Astrocyte (in vitro differentiated cells and primary cell): ENCODE data around the gene PHC2. TPM values are rescaled to one million over a fixed set of nuclear protein-coding genes. Genes with fewer than 3 reads are reported as not detected.
A peak's percentile ranks its signal among the peaks of the same experiment; 100 is the strongest.

ENCODE experiments used
- DNase-seq: peaks from one replicate; pipeline ENCODE4 v3.0.0-alpha.2; 2010; ENCODE audit warnings: low read depth
- FAIRE-seq: peaks from 2 replicates; lab custom pipeline; 2011; peaks lifted over from hg19 to GRCh38; lab: Jason Lieb, UNC
- H2AFZ ChIP-seq: 2 replicates; pipeline ENCODE4 v1.6.0; 2012; ENCODE audit warnings: low read depth, low read length, inconsistent platforms
- H3K27ac ChIP-seq: 2 replicates; pipeline ENCODE4 v1.5.1; 2011; ENCODE audit warnings: low read depth, low read length, inconsistent platforms
- H3K27me3 ChIP-seq: 2 replicates; pipeline ENCODE4 v1.6.0; 2011; ENCODE audit warnings: low read length, inconsistent platforms; ENCODE audit not compliant: insufficient read depth
- H3K36me3 ChIP-seq: 2 replicates; pipeline ENCODE4 v1.5.1; 2011; ENCODE audit warnings: low read length, inconsistent platforms; ENCODE audit not compliant: insufficient read depth
- H3K4me1 ChIP-seq: 2 replicates; pipeline ENCODE4 v1.5.1; 2011; ENCODE audit warnings: low read length, inconsistent platforms; ENCODE audit not compliant: insufficient read depth
- H3K4me2 ChIP-seq: 2 replicates; pipeline ENCODE4 v1.6.0; 2012; ENCODE audit warnings: low read length, inconsistent platforms
- H3K4me3 ChIP-seq: 2 replicates; pipeline ENCODE4 v1.5.1; 2011; ENCODE audit warnings: low read depth, mild to moderate bottlenecking, low read length, inconsistent platforms; ENCODE audit not compliant: insufficient read depth
- H3K79me2 ChIP-seq: 2 replicates; pipeline ENCODE4 v1.6.0; 2012; ENCODE audit warnings: mild to moderate bottlenecking, low read length, inconsistent platforms; ENCODE audit not compliant: insufficient read depth
- H3K9ac ChIP-seq: 2 replicates; pipeline ENCODE4 v1.6.0; 2012; ENCODE audit warnings: mild to moderate bottlenecking, low read length, inconsistent platforms
- H3K9me3 ChIP-seq: 2 replicates; pipeline ENCODE4 v1.5.1; 2012; ENCODE audit warnings: low read depth, mild to moderate bottlenecking, low read length, inconsistent platforms; ENCODE audit not compliant: insufficient read depth
- H4K20me1 ChIP-seq: 2 replicates; pipeline ENCODE4 v1.6.0; 2012; ENCODE audit warnings: low read length, inconsistent platforms; ENCODE audit not compliant: insufficient read depth
- H3K27ac Mint-ChIP-seq: one replicate; pipeline ENCODE4 v1.8.0; 2021; ENCODE audit warnings: mild to moderate bottlenecking, mixed read lengths; ENCODE audit not compliant: unreplicated experiment
- H3K27me3 Mint-ChIP-seq: one replicate; pipeline ENCODE4 v1.8.0; 2021; ENCODE audit warnings: low read depth, mixed read lengths; ENCODE audit not compliant: unreplicated experiment
- H3K36me3 Mint-ChIP-seq: one replicate; pipeline ENCODE4 v1.8.0; 2021; ENCODE audit warnings: low read depth, mixed read lengths; ENCODE audit not compliant: unreplicated experiment
- H3K4me1 Mint-ChIP-seq: one replicate; pipeline ENCODE4 v1.8.0; 2021; ENCODE audit warnings: low read depth, mixed read lengths; ENCODE audit not compliant: unreplicated experiment
- H3K4me3 Mint-ChIP-seq: one replicate; pipeline ENCODE4 v1.8.0; 2021; ENCODE audit warnings: mild to moderate bottlenecking, moderate library complexity, mixed read lengths; ENCODE audit not compliant: unreplicated experiment
- H3K9me3 Mint-ChIP-seq: one replicate; pipeline ENCODE4 v1.8.0; 2021; ENCODE audit warnings: mild to moderate bottlenecking, mixed read lengths; ENCODE audit not compliant: unreplicated experiment
- CTCF ChIP-seq: IDR thresholded peaks from 2 replicates; pipeline ENCODE4 v1.5.1; 2011; ENCODE audit warnings: low read depth, mild to moderate bottlenecking, inconsistent platforms, low read length, moderate library complexity; ENCODE audit not compliant: insufficient read depth
- EZH2 ChIP-seq: IDR thresholded peaks from 2 replicates; pipeline ENCODE4 v1.6.1; 2012; ENCODE audit warnings: mild to moderate bottlenecking, low read length, inconsistent platforms; ENCODE audit not compliant: insufficient read depth
- total RNA-seq: library from RNA; stranded (reverse); gene quantifications from 2 replicates; pipeline ENCODE4 v1.2.1, GENCODE V29; 2021

PHC2 gene
- total RNA-seq, 1 donor from 2014 or later, result 113 TPM

GRCh38 chr1:33460947-33461629 is 30.2 kb upstream of the PHC2 start:
- Histone ChIP-seq H3K9ac (no peak overlapping the region), H3K4me3 (no peak overlapping the region), H3K4me1 (peaks cover 33% of the 10 kb centered on the region), H3K27me3 (no peaks in the 10 kb centered on the region), H3K27ac (no peak overlapping the region), H3K36me3 (no peaks in the 10 kb centered on the region), H3K9me3 (no peaks in the 10 kb centered on the region), H3K79me2 (no peaks in the 10 kb centered on the region), H4K20me1 (no peaks in the 10 kb centered on the region), H3K4me2 (no peak overlapping the region), H2AFZ (no peak overlapping the region)
- Mint-ChIP-seq H3K27me3 (peaks cover 3% of the 10 kb centered on the region), H3K4me1 (peaks cover 40% of the 10 kb centered on the region), H3K4me3 (no peak overlapping the region), H3K27ac (no peak overlapping the region), H3K9me3 (peaks cover 1% of the 10 kb centered on the region), H3K36me3 (no peaks in the 10 kb centered on the region)
- no peak for TF ChIP-seq CTCF
- no peak for TF ChIP-seq EZH2
- FAIRE-seq (no peak), DNase-seq (no peak)

GRCh38 chr1:33460144-33460543 is 29.2 kb upstream of the PHC2 start:
- Histone ChIP-seq H3K4me1 (peaks cover 39% of the 10 kb centered on the region), H2AFZ (no peak overlapping the region), H4K20me1 (no peaks in the 10 kb centered on the region), H3K4me3 (no peak overlapping the region), H3K4me2 (peak overlapping the region; percentile 56), H3K27me3 (no peaks in the 10 kb centered on the region), H3K36me3 (no peaks in the 10 kb centered on the region), H3K9me3 (no peaks in the 10 kb centered on the region), H3K27ac (no peak overlapping the region), H3K79me2 (no peaks in the 10 kb centered on the region), H3K9ac (no peak overlapping the region)
- no peak for DNase-seq
- H3K9me3 Mint-ChIP-seq, result peaks cover 1% of the 10 kb centered on the region
- peak overlapping the region; percentile 56 for H3K27ac Mint-ChIP-seq
- H3K4me1 Mint-ChIP-seq, result peaks cover 45% of the 10 kb centered on the region
- no peak for FAIRE-seq
- TF ChIP-seq CTCF (no peak), EZH2 (no peak)
- H3K27me3 Mint-ChIP-seq, result no peaks in the 10 kb centered on the region
- H3K4me3 Mint-ChIP-seq, result no peak overlapping the region
- H3K36me3 Mint-ChIP-seq, result no peaks in the 10 kb centered on the region

GRCh38 chr1:33459691-33460090 is 28.8 kb upstream of the PHC2 start:
- DNase-seq (peak; percentile 36), FAIRE-seq (peak; percentile 45)
- Histone ChIP-seq H3K27ac (no peak overlapping the region), H3K4me1 (peaks cover 43% of the 10 kb centered on the region), H4K20me1 (no peaks in the 10 kb centered on the region), H3K27me3 (no peaks in the 10 kb centered on the region), H3K4me3 (no peak overlapping the region), H3K9me3 (no peaks in the 10 kb centered on the region), H3K36me3 (no peaks in the 10 kb centered on the region), H3K4me2 (peak overlapping the region; percentile 56), H2AFZ (no peak overlapping the region), H3K79me2 (no peaks in the 10 kb centered on the region), H3K9ac (no peak overlapping the region)
- no peaks in the 10 kb centered on the region for H3K27me3 Mint-ChIP-seq
- peaks cover 45% of the 10 kb centered on the region for H3K4me1 Mint-ChIP-seq
- peak overlapping the region; percentile 49 for H3K27ac Mint-ChIP-seq
- peaks cover 1% of the 10 kb centered on the region for H3K9me3 Mint-ChIP-seq
- TF ChIP-seq EZH2 (no peak), CTCF (no peak)
- H3K36me3 Mint-ChIP-seq, result no peaks in the 10 kb centered on the region
- peak overlapping the region; percentile 11 for H3K4me3 Mint-ChIP-seq
